Gastroesophageal sphincter (tissue), 3 donors: ENCODE results near the gene ACAD11.

ENCODE experiments used
- CTCF ChIP-seq, 4 experiments: fragments of 200-600 bp in 2 of 4; fragments of 450-650 bp in 2 of 4; sonication (generic) in 1 of 4; IDR thresholded peaks; one replicate each; pipeline ENCODE4 v1.5.1; 2017 to 2019; ENCODE audit warnings: antibody characterized with exemption in 4 of 4, mild to moderate bottlenecking in 2 of 4, moderate library complexity in 2 of 4
- POLR2A ChIP-seq, 2 donors: fragments of 450-650 bp; IDR thresholded peaks; one replicate each; pipeline ENCODE4 v1.6.1; 2017; ENCODE audit warnings: antibody characterized with exemption in 2 of 2, mild to moderate bottlenecking in 2 of 2, moderate library complexity in 1 of 2
- POLR2AphosphoS5 ChIP-seq: sonication (generic); formaldehyde crosslinking; IDR thresholded peaks from one replicate; pipeline ENCODE4 v1.6.1; 2017; ENCODE audit warnings: antibody characterized with exemption

- TF ChIP-seq CTCF (IDR thresholded peaks at IDR 0.05) (no peak), POLR2A (IDR thresholded peaks at IDR 0.05) (no peak), POLR2AphosphoS5 (no peak)
Measured at GRCh38 chr3:132630612-132631011, 29.0 kb downstream of the ACAD11 start.
